H1 (cell line): ENCODE data around the gene CCDC178. TPM values are rescaled to one million over a fixed set of nuclear protein-coding genes. Genes with fewer than 3 reads are reported as not detected.

ENCODE experiments used
- CTCF ChIA-PET: fragments of 300-600 bp; sonication (Branson Sonifier 250); formaldehyde crosslinking; loops from one replicate; lab custom pipeline; 2021; ENCODE audit not compliant: partially characterized antibody; lab: Charles Lee
- POLR2A ChIA-PET: fragments of 300-600 bp; sonication (Branson Sonifier 250); formaldehyde crosslinking; loops from one replicate; lab custom pipeline; 2021; ENCODE audit warnings: inconsistent platforms; ENCODE audit not compliant: partially characterized antibody; lab: Charles Lee
- DNase-seq, 2 experiments: peaks; one replicate each; pipeline versions ENCODE4 v3.0.0 to v3.0.0-alpha.2; 2010 to 2022; ENCODE audit warnings: low spot score in 2 of 2, low read depth in 1 of 2, mixed read lengths in 1 of 2
- FAIRE-seq: peaks from 2 replicates; lab custom pipeline; 2011; peaks lifted over from hg19 to GRCh38; lab: Jason Lieb, UNC
- H2AFZ ChIP-seq: 2 replicates; pipeline ENCODE4 v1.8.1; 2012; ENCODE audit warnings: low read length, inconsistent platforms
- H2AK5ac ChIP-seq: 2 replicates; pipeline ENCODE4 v1.6.1; 2013; ENCODE audit warnings: low read depth, low read length
- H2BK120ac ChIP-seq: replicated peaks from 2 replicates; pipeline ENCODE3; 2013; ENCODE audit warnings: low read depth, low read length, inconsistent platforms
- H2BK12ac ChIP-seq: 2 replicates; pipeline ENCODE4 v1.6.1; 2013; ENCODE audit warnings: low read depth, low read length
- H2BK15ac ChIP-seq: 2 replicates; pipeline ENCODE4 v1.6.1; 2013; ENCODE audit warnings: low read length
- H2BK20ac ChIP-seq: 2 replicates; pipeline ENCODE4 v1.6.1; 2013; ENCODE audit warnings: low read length
- H2BK5ac ChIP-seq: 2 replicates; pipeline ENCODE4 v1.6.1; 2013; ENCODE audit warnings: low read depth, low read length
- H3K14ac ChIP-seq: 2 replicates; pipeline ENCODE4 v1.6.1; 2013; ENCODE audit warnings: inconsistent platforms; ENCODE audit not compliant: insufficient read length
- H3K18ac ChIP-seq: 2 replicates; pipeline ENCODE4 v1.6.1; 2013; ENCODE audit warnings: low read length; ENCODE audit errors: extremely low read depth
- H3K23ac ChIP-seq: 2 replicates; pipeline ENCODE4 v1.6.1; 2013; ENCODE audit warnings: inconsistent platforms; ENCODE audit not compliant: insufficient read length
- H3K23me2 ChIP-seq: 2 replicates; pipeline ENCODE4 v1.6.1; 2013; ENCODE audit warnings: low read depth, low read length
- H3K27ac ChIP-seq: 2 replicates; pipeline ENCODE4 v1.6.1; 2011; ENCODE audit warnings: low read depth, low read length, inconsistent platforms
- H3K27me3 ChIP-seq, 4 experiments: replicated peaks in 1 of 4; 1 replicate in 1 of 4; 2 replicates in 3 of 4; pipeline versions ENCODE4 v1.6.1 to v1.8.1; 2011 to 2013; ENCODE audit warnings: low read length in 3 of 4, mild to moderate bottlenecking in 3 of 4, inconsistent platforms in 2 of 4, mixed read lengths in 2 of 4, moderate library complexity in 1 of 4; ENCODE audit not compliant: control insufficient read depth in 3 of 4, insufficient read depth in 3 of 4; ENCODE audit errors: extremely low read depth in 1 of 4
- H3K36me3 ChIP-seq, 4 experiments: 2 replicates each; pipeline versions ENCODE4 v1.6.1 to v1.8.1; 2011 to 2013; ENCODE audit warnings: mild to moderate bottlenecking in 4 of 4, low read length in 3 of 4, moderate library complexity in 2 of 4, control low read depth in 1 of 4, inconsistent platforms in 1 of 4; ENCODE audit not compliant: insufficient read depth in 4 of 4, control insufficient read depth in 2 of 4
- H3K4ac ChIP-seq: replicated peaks from 2 replicates; pipeline ENCODE3; 2013; ENCODE audit warnings: low read length, low read depth, mixed read lengths, inconsistent platforms; ENCODE audit not compliant: insufficient read length
- H3K4me1 ChIP-seq, 4 experiments: replicated peaks in 1 of 4; 1 replicate in 1 of 4; 2 replicates in 3 of 4; pipeline versions ENCODE4 v1.6.1 to v1.8.1; 2011 to 2013; ENCODE audit warnings: low read length in 3 of 4, inconsistent platforms in 2 of 4, mixed read lengths in 1 of 4; ENCODE audit not compliant: insufficient read depth in 4 of 4, control insufficient read depth in 3 of 4
- H3K4me2 ChIP-seq, 2 experiments: 2 replicates each; pipeline versions ENCODE4 v1.6.1 to v1.8.1; 2011 to 2013; ENCODE audit warnings: low read depth in 2 of 2, low read length in 2 of 2, control low read depth in 1 of 2, inconsistent platforms in 1 of 2, mild to moderate bottlenecking in 1 of 2; ENCODE audit not compliant: insufficient read depth in 1 of 2
- H3K4me3 ChIP-seq, 4 experiments: fragments of 200-600, 300-600 bp in 1 of 4; sonication (generic), shearing (Covaris generic), sonication (Bioruptor Twin) in 1 of 4; 2 replicates each; pipeline versions ENCODE4 v1.5.1 to v1.8.1; 2011 to 2016; ENCODE audit warnings: low read length in 4 of 4, low read depth in 3 of 4, control low read depth in 2 of 4, inconsistent platforms in 2 of 4, mild to moderate bottlenecking in 2 of 4, mixed read lengths in 1 of 4, moderate library complexity in 1 of 4; ENCODE audit not compliant: insufficient read depth in 2 of 4; ENCODE audit errors: extremely low read depth in 1 of 4
- H3K56ac ChIP-seq: replicated peaks from 2 replicates; pipeline ENCODE3; 2013; ENCODE audit warnings: low read depth, mild to moderate bottlenecking, mixed read lengths, low read length, inconsistent platforms; ENCODE audit not compliant: insufficient read length
- H3K79me1 ChIP-seq: 2 replicates; pipeline ENCODE4 v1.6.1; 2013; ENCODE audit warnings: low read depth, low read length, control low read depth
- H3K79me2 ChIP-seq, 2 experiments: 2 replicates each; pipeline versions ENCODE4 v1.6.1 to v1.8.1; 2012 to 2013; ENCODE audit warnings: low read length in 2 of 2, mild to moderate bottlenecking in 2 of 2, inconsistent platforms in 1 of 2; ENCODE audit not compliant: insufficient read depth in 2 of 2, control insufficient read depth in 1 of 2
- H3K9ac ChIP-seq, 4 experiments: replicated peaks in 1 of 4; 1 replicate in 1 of 4; 2 replicates in 3 of 4; pipeline versions ENCODE4 v1.6.1 to v1.8.1; 2011 to 2013; ENCODE audit warnings: low read depth in 3 of 4, low read length in 3 of 4, control low read depth in 2 of 4, mild to moderate bottlenecking in 2 of 4, moderate library complexity in 2 of 4, inconsistent platforms in 1 of 4; ENCODE audit errors: extremely low read depth in 1 of 4
- H3K9me3 ChIP-seq, 2 experiments: 2 replicates each; pipeline versions ENCODE4 v1.6.1 to v1.8.1; 2012 to 2013; ENCODE audit warnings: mild to moderate bottlenecking in 2 of 2, moderate library complexity in 2 of 2, control low read depth in 1 of 2, inconsistent platforms in 1 of 2, low read depth in 1 of 2, low read length in 1 of 2, mixed read lengths in 1 of 2; ENCODE audit not compliant: insufficient read depth in 2 of 2
- H4K20me1 ChIP-seq, 2 experiments: replicated peaks in 1 of 2; 2 replicates each; pipeline versions ENCODE3 to v1.8.1; 2011 to 2013; ENCODE audit warnings: inconsistent platforms in 2 of 2, low read length in 2 of 2, mild to moderate bottlenecking in 1 of 2; ENCODE audit not compliant: insufficient read depth in 2 of 2, control insufficient read depth in 1 of 2
- H4K5ac ChIP-seq: 2 replicates; pipeline ENCODE4 v1.6.1; 2013; ENCODE audit warnings: low read length, low read depth, mixed read lengths, inconsistent platforms; ENCODE audit not compliant: insufficient read length
- H4K8ac ChIP-seq: 2 replicates; pipeline ENCODE4 v1.8.0; 2013; ENCODE audit warnings: mild to moderate bottlenecking, moderate library complexity, low read length, inconsistent platforms; ENCODE audit not compliant: insufficient read depth; ENCODE audit errors: extremely low read depth
- H4K91ac ChIP-seq: replicated peaks from 2 replicates; pipeline ENCODE3; 2013; ENCODE audit warnings: low read length, mixed read lengths, inconsistent platforms; ENCODE audit not compliant: insufficient read length
- NANOG ChIP-seq: IDR thresholded peaks from 2 replicates; pipeline ENCODE4 v1.6.1; 2011; ENCODE audit warnings: low read length, low read depth, mild to moderate bottlenecking, inconsistent platforms; ENCODE audit not compliant: insufficient read depth, poor library complexity, severe bottlenecking
- WGBS, 2 experiments: shearing (Covaris generic) in 1 of 2; methylation state at CpG; one replicate each; pipeline versions ENCODE4 v1.1.6 to v1.1.7; 2013 to 2015; ENCODE audit warnings: low lambda C conversion rate in 2 of 2, mixed read lengths in 2 of 2, inconsistent platforms in 1 of 2, low coverage in 1 of 2, missing lambda C conversion rate in 1 of 2; ENCODE audit not compliant: insufficient replicate concordance in 2 of 2, insufficient coverage in 1 of 2, insufficient read length in 1 of 2; ENCODE audit errors: extremely low coverage in 1 of 2, missing lambda C conversion rate in 1 of 2; 5-methylcytosine and 5-hydroxymethylcytosine counted together
- polyA plus RNA-seq, 7 experiments: library from polyadenylated mRNA; depleted of rRNA in 3 of 7; stranded (reverse) in 5 of 7; unstranded in 2 of 7; fragments of >200 nt in 5 of 7; fragments of 200-250 nt in 2 of 7; gene quantifications; 1 replicate in 5 of 7; 2 replicates in 1 of 7; 4 replicates in 1 of 7; pipeline versions ENCODE4 v1.2.1 to v1.2.3, GENCODE V29; 2011 to 2013; ENCODE audit warnings: missing spikeins in 2 of 7, mixed read lengths in 2 of 7
- total RNA-seq: library from RNA; stranded (reverse); fragmentation: NEBNext Ultra II Directional; extraction: Animal tissue kit (Norgen Biotek cat#: 25700); gene quantifications from 2 replicates; pipeline ENCODE4 v1.2.1, GENCODE V29; 2021
- TF ChIP-seq, protein P1 (sequence below): IDR thresholded peaks from 2 replicates; pipeline ENCODE4 v1.6.1; 2012; ENCODE audit warnings: inconsistent platforms

The CCDC178 gene
- total and polyA plus RNA-seq, 2 of the 8 experiments (the other 6 are each of a cell fraction or from before 2014, with no cell fraction given) = not detected

GRCh38 chr18:33076601-33077000, 363.9 kb downstream of the CCDC178 start:
- ChIA-PET POLR2A (no interaction called here), CTCF (interaction anchor here (0.7 kb wide), 1 partner anchor 541 kb away, joined by 3 read pairs; no protein-coding TSS in a partner anchor)
- Histone ChIP-seq H4K91ac (no peak overlapping the region), H2AFZ (no peak overlapping the region), H2BK20ac (no peak overlapping the region), H3K56ac (no peak overlapping the region), H2BK15ac (no peak overlapping the region), H3K27ac (no peak overlapping the region), H3K4me2 (no peak overlapping the region), H4K20me1 (no peaks in the 10 kb centered on the region), H3K4me3 (no peak overlapping the region), H2BK12ac (no peak overlapping the region), H4K5ac (no peak overlapping the region), H3K79me2 (no peaks in the 10 kb centered on the region), H2BK5ac (no peak overlapping the region), H3K9me3 (no peaks in the 10 kb centered on the region), H3K27me3 (no peaks in the 10 kb centered on the region), H3K79me1 (no peaks in the 10 kb centered on the region), H3K14ac (no peak overlapping the region), H3K4me1 (no peaks in the 10 kb centered on the region), H3K9ac (no peak overlapping the region), H4K8ac (no peak overlapping the region), H2AK5ac (no peak overlapping the region), H3K18ac (no peak overlapping the region), H3K23ac (no peak overlapping the region), H3K4ac (no peak overlapping the region), H2BK120ac (no peak overlapping the region), H3K23me2 (no peaks in the 10 kb centered on the region), H3K36me3 (no peaks in the 10 kb centered on the region)
- TF ChIP-seq, protein P1, sequence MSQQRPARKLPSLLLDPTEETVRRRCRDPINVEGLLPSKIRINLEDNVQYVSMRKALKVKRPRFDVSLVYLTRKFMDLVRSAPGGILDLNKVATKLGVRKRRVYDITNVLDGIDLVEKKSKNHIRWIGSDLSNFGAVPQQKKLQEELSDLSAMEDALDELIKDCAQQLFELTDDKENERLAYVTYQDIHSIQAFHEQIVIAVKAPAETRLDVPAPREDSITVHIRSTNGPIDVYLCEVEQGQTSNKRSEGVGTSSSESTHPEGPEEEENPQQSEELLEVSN = no peak
- TF ChIP-seq NANOG = no peak
- WGBS, 2 experiments = 88% methylated on average over 2 of the region's 2 CpGs; no CpG with 5 or more reads in 1 of the 2 experiments
- no peak for DNase-seq
- FAIRE-seq = no peak
